Neural cell (in vitro differentiated cells): ENCODE measurements around the gene IFT43. TPM values are rescaled to one million over a fixed set of nuclear protein-coding genes. Genes with fewer than 3 reads are reported as not detected.

Experiments
- H2AFZ ChIP-seq: fragments of 200-600, 300-800 bp; sonication (generic), shearing (Covaris generic); 2 replicates; pipeline ENCODE4 v1.6.0; 2014; ENCODE audit warnings: low read depth, mild to moderate bottlenecking, antibody characterized with exemption, low read length, moderate library complexity
- H3F3A ChIP-seq: fragments of 200-600 bp; shearing (Covaris generic); 2 replicates; pipeline ENCODE4 v1.6.1; 2016; ENCODE audit warnings: mild to moderate bottlenecking, moderate library complexity, mixed read lengths, antibody characterized with exemption, low read length; ENCODE audit not compliant: insufficient read depth, poor library complexity, severe bottlenecking
- H3K27ac ChIP-seq: fragments of 200-600, 300-800 bp; sonication (generic), shearing (Covaris generic); 2 replicates; pipeline ENCODE4 v1.5.1; 2014; ENCODE audit warnings: mild to moderate bottlenecking, low read length, moderate library complexity
- H3K27me3 ChIP-seq: fragments of 300-800, 200-600 bp; sonication (generic), shearing (Covaris generic); 2 replicates; pipeline ENCODE4 v1.6.0; 2014; ENCODE audit warnings: mild to moderate bottlenecking, low read depth, low read length, moderate library complexity; ENCODE audit not compliant: insufficient read depth
- H3K36me3 ChIP-seq: fragments of 300-800, 200-600 bp; sonication (generic), shearing (Covaris generic); 2 replicates; pipeline ENCODE4 v1.5.1; 2014; ENCODE audit warnings: mild to moderate bottlenecking, antibody characterized with exemption, low read length, moderate library complexity; ENCODE audit not compliant: insufficient read depth
- H3K4me2 ChIP-seq: fragments of 300-800, 200-600 bp; sonication (generic), shearing (Covaris generic); 2 replicates; pipeline ENCODE4 v1.6.0; 2014; ENCODE audit warnings: mild to moderate bottlenecking, low read length
- H3K4me3 ChIP-seq: fragments of 300-800, 200-600 bp; sonication (generic), shearing (Covaris generic); 2 replicates; pipeline ENCODE4 v1.5.1; 2014; ENCODE audit warnings: mild to moderate bottlenecking, low read length, moderate library complexity
- H3K79me2 ChIP-seq: fragments of 200-600 bp; shearing (Covaris generic); replicated peaks from 2 replicates; pipeline ENCODE4 v1.6.0; 2014; ENCODE audit warnings: mild to moderate bottlenecking, low read length, moderate library complexity; ENCODE audit not compliant: insufficient read depth
- H3K9ac ChIP-seq: fragments of 300-800, 200-600 bp; sonication (generic), shearing (Covaris generic); 2 replicates; pipeline ENCODE4 v1.6.1; 2016; ENCODE audit warnings: mild to moderate bottlenecking, low read length, mixed read lengths
- H3K9me2 ChIP-seq: fragments of 200-600 bp; shearing (Covaris generic); 2 replicates; pipeline ENCODE4 v1.6.1; 2016; ENCODE audit warnings: mild to moderate bottlenecking, low read length, mixed read lengths; ENCODE audit not compliant: insufficient read depth
- H3K9me3 ChIP-seq: fragments of 200-600, 300-800 bp; sonication (generic), shearing (Covaris generic); 2 replicates; pipeline ENCODE4 v1.6.1; 2016; ENCODE audit warnings: mild to moderate bottlenecking, mixed run types, low read length, moderate library complexity, mixed read lengths
- H4K20me1 ChIP-seq: fragments of 200-600 bp; shearing (Covaris generic); 2 replicates; pipeline ENCODE4 v1.6.1; 2016; ENCODE audit warnings: mild to moderate bottlenecking, mixed run types; ENCODE audit not compliant: insufficient read depth
- EP300 ChIP-seq: fragments of 450-650 bp; conservative IDR thresholded peaks from 2 replicates; pipeline ENCODE4 v1.6.1; 2014; ENCODE audit warnings: antibody characterized with exemption, mild to moderate bottlenecking, moderate library complexity; ENCODE audit not compliant: poor library complexity, severe bottlenecking
- EZH2 ChIP-seq: fragments of 200-600, 300-800 bp; shearing (Covaris generic), sonication (generic); IDR thresholded peaks from 2 replicates; pipeline ENCODE4 v1.6.1; 2014; ENCODE audit warnings: antibody characterized with exemption, low read length, borderline replicate concordance, mild to moderate bottlenecking; ENCODE audit not compliant: insufficient read depth, poor library complexity, severe bottlenecking
- MXI1 ChIP-seq: fragments of 450-650 bp; conservative IDR thresholded peaks from 2 replicates; pipeline ENCODE4 v1.6.1; 2014; ENCODE audit warnings: antibody characterized with exemption, mild to moderate bottlenecking; ENCODE audit not compliant: poor library complexity, severe bottlenecking
- POLR2AphosphoS5 ChIP-seq: IDR thresholded peaks from 2 replicates; pipeline ENCODE4 v1.6.1; 2012
- RAD21 ChIP-seq: fragments of 450-650 bp; conservative IDR thresholded peaks from 2 replicates; pipeline ENCODE4 v1.6.1; 2014; ENCODE audit warnings: antibody characterized with exemption, mild to moderate bottlenecking, moderate library complexity
- REST ChIP-seq: IDR thresholded peaks from 2 replicates; pipeline ENCODE4 v1.6.1; 2012; ENCODE audit warnings: borderline replicate concordance
- SMC3 ChIP-seq: fragments of 450-650 bp; conservative IDR thresholded peaks from 2 replicates; pipeline ENCODE4 v1.6.1; 2014; ENCODE audit warnings: antibody characterized with exemption, mild to moderate bottlenecking, moderate library complexity; ENCODE audit not compliant: poor library complexity
- TAF1 ChIP-seq: IDR thresholded peaks from 2 replicates; pipeline ENCODE4 v1.6.1; 2012; ENCODE audit warnings: low read depth
- polyA plus RNA-seq: library from polyadenylated mRNA; depleted of rRNA; stranded (reverse); fragments of >200 nt; gene quantifications from 2 replicates; pipeline ENCODE4 v1.2.3, GENCODE V29; 2014
- TF ChIP-seq, protein P1 (sequence below): fragments of 450-650 bp; IDR thresholded peaks from 2 replicates; pipeline ENCODE4 v1.5.1; 2014; ENCODE audit warnings: antibody characterized with exemption, mild to moderate bottlenecking, moderate library complexity; ENCODE audit not compliant: poor library complexity, severe bottlenecking

IFT43 gene
- polyA plus RNA-seq, 1 donor from 2014 or later, result 102 TPM

DNA sequence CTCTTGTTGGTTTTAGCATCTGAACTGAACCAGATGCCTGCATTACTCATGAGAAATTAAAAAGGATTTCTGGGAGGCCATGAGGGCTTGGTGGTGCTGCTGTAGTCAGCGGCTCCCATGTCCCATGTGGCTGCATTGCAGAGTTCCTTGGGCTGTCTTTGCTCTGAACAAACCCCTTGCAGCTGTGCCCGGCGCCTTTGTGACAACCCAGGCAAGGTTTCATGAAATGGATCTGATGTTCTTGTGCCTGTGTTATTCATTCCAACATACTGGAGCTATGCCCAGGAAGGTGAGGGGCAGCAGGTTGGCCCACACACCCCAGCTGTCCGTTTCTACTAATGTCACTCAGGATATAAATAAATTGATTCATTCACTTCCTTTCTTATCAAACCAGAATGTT is 44.5 kb upstream of the IFT43 start:
- Histone ChIP-seq H3F3A (no peaks in the 10 kb centered on the region), H3K9ac (no peak overlapping the region), H3K4me3 (no peak overlapping the region), H3K9me2 (no peaks in the 10 kb centered on the region), H3K36me3 (no peaks in the 10 kb centered on the region), H3K4me2 (no peak overlapping the region), H3K79me2 (no peaks in the 10 kb centered on the region), H4K20me1 (no peaks in the 10 kb centered on the region), H2AFZ (no peak overlapping the region), H3K9me3 (no peaks in the 10 kb centered on the region), H3K27ac (no peak overlapping the region), H3K27me3 (no peaks in the 10 kb centered on the region)
- TF ChIP-seq, protein P1, sequence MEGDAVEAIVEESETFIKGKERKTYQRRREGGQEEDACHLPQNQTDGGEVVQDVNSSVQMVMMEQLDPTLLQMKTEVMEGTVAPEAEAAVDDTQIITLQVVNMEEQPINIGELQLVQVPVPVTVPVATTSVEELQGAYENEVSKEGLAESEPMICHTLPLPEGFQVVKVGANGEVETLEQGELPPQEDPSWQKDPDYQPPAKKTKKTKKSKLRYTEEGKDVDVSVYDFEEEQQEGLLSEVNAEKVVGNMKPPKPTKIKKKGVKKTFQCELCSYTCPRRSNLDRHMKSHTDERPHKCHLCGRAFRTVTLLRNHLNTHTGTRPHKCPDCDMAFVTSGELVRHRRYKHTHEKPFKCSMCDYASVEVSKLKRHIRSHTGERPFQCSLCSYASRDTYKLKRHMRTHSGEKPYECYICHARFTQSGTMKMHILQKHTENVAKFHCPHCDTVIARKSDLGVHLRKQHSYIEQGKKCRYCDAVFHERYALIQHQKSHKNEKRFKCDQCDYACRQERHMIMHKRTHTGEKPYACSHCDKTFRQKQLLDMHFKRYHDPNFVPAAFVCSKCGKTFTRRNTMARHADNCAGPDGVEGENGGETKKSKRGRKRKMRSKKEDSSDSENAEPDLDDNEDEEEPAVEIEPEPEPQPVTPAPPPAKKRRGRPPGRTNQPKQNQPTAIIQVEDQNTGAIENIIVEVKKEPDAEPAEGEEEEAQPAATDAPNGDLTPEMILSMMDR, result no peak
- TF ChIP-seq POLR2AphosphoS5 (no peak), RAD21 (no peak), MXI1 (no peak), EZH2 (no peak), SMC3 (no peak), TAF1 (no peak), EP300 (no peak), REST (no peak)

DNA sequence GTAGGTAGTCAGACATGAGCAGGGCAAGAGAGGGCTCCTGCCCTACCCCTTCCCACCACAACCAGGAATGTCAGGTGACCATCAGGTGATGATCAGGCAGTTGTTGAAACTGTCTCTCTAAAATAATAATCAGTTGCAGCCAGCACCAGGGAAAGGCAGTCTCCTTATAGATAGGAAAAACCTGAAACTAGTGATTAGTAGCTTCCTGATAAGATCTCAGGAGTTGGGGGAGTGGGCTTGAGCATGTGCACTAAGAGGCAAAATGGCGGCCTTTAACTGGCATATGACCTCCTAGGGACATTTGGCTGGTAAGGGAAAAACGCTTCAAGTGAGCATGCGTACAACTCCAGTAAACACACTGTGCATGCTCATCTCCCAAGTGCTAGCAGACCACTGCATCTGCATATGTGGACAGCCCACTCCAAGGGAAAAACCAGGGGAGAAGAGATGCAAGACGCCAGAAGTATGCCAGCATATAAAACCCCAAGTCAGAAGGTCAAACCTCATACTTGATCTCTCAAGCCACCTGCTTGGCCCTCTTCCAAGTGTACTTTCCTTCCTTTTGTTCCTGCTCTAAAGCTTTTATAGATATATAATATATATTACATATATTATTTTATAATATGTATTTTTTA is 40.8 kb upstream of the IFT43 start:
- no peak for TF ChIP-seq TAF1
- no peak for TF ChIP-seq RAD21
- Histone ChIP-seq H3K4me2 (no peak overlapping the region), H3K27ac (no peak overlapping the region), H2AFZ (no peak overlapping the region), H4K20me1 (no peaks in the 10 kb centered on the region), H3K9me2 (no peaks in the 10 kb centered on the region), H3K27me3 (no peaks in the 10 kb centered on the region), H3F3A (no peaks in the 10 kb centered on the region), H3K9me3 (no peaks in the 10 kb centered on the region), H3K36me3 (no peaks in the 10 kb centered on the region), H3K4me3 (no peak overlapping the region), H3K9ac (no peak overlapping the region), H3K79me2 (no peaks in the 10 kb centered on the region)

- no peak overlapping the region for H3K27ac ChIP-seq
- no peaks in the 10 kb centered on the region for H3K27me3 ChIP-seq
- H3K36me3 ChIP-seq, result no peaks in the 10 kb centered on the region
- no peak overlapping the region for H3K9ac ChIP-seq
- no peaks in the 10 kb centered on the region for H3F3A ChIP-seq
- no peak for TF ChIP-seq SMC3
- no peak for TF ChIP-seq TAF1
- no peak for TF ChIP-seq POLR2AphosphoS5
- no peak for TF ChIP-seq RAD21
- no peak for TF ChIP-seq EP300
- TF ChIP-seq, protein P1, result no peak
- TF ChIP-seq EZH2, result no peak
- no peak for TF ChIP-seq MXI1
- TF ChIP-seq REST, result no peak
- H3K9me3 ChIP-seq, result no peaks in the 10 kb centered on the region
- no peaks in the 10 kb centered on the region for H3K9me2 ChIP-seq
- no peak overlapping the region for H2AFZ ChIP-seq
- no peak overlapping the region for H3K4me3 ChIP-seq
- H3K79me2 ChIP-seq, result no peaks in the 10 kb centered on the region
- no peaks in the 10 kb centered on the region for H4K20me1 ChIP-seq
- no peak overlapping the region for H3K4me2 ChIP-seq
Observed at GRCh38 chr14:75946785-75947184, 38.8 kb upstream of the IFT43 start.
